GM12891 (cell line): ENCODE results near the gene KCND3.

ENCODE experiments used
- POLR2A ChIP-seq: IDR thresholded peaks from 2 replicates; pipeline ENCODE4 v1.6.1; 2011; ENCODE audit warnings: low read depth, low read length, control low read depth
- POLR2AphosphoS5 ChIP-seq: IDR thresholded peaks from 2 replicates; pipeline ENCODE4 v1.6.1; 2011; ENCODE audit warnings: low read depth, low read length, control low read depth
- POU2F2 ChIP-seq: IDR thresholded peaks from 2 replicates; pipeline ENCODE4 v1.6.1; 2011; ENCODE audit warnings: low read depth, mild to moderate bottlenecking, control low read depth, low read length, moderate library complexity
- SPI1 ChIP-seq: IDR thresholded peaks from 2 replicates; pipeline ENCODE4 v1.6.1; 2011; ENCODE audit warnings: low read depth, low read length, control low read depth
- TAF1 ChIP-seq: IDR thresholded peaks from 2 replicates; pipeline ENCODE4 v1.6.1; 2011; ENCODE audit warnings: low read depth, low read length, control low read depth

GRCh38 chr1:111835514-111835913 is 154.0 kb downstream of the KCND3 start:
- no peak for TF ChIP-seq POU2F2
- no peak for TF ChIP-seq POLR2AphosphoS5
- no peak for TF ChIP-seq POLR2A
- TF ChIP-seq TAF1 = no peak
- TF ChIP-seq SPI1 = no peak
